ENCODE measurements around the gene PANK3.

DNA sequence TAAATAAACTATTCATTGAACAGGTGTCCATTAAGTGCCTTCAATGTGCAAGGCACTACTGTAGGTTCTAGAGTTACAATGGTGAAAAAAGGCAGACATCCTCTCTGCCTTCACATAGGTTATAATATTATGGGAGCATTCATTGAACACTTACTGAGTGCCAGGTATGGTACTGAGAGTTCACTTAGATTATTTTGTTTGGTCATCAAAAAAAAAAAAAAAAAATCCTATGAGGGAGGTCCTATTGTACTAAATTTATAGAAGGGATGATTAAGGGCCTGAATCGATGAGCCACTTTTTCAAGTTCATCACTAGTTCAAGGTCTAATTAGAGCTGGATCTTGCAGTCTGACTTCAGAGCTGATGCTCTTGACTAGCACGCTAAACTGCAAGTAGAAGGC lies 22.8 kb upstream of the PANK3 start:
- TF ChIP-seq, protein P1, sequence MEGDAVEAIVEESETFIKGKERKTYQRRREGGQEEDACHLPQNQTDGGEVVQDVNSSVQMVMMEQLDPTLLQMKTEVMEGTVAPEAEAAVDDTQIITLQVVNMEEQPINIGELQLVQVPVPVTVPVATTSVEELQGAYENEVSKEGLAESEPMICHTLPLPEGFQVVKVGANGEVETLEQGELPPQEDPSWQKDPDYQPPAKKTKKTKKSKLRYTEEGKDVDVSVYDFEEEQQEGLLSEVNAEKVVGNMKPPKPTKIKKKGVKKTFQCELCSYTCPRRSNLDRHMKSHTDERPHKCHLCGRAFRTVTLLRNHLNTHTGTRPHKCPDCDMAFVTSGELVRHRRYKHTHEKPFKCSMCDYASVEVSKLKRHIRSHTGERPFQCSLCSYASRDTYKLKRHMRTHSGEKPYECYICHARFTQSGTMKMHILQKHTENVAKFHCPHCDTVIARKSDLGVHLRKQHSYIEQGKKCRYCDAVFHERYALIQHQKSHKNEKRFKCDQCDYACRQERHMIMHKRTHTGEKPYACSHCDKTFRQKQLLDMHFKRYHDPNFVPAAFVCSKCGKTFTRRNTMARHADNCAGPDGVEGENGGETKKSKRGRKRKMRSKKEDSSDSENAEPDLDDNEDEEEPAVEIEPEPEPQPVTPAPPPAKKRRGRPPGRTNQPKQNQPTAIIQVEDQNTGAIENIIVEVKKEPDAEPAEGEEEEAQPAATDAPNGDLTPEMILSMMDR (conservative IDR thresholded peaks at IDR 0.05 in 1 of 2, IDR thresholded peaks at IDR 0.05 in 1 of 2; ENCODE audit: low read depth in 1 of 2, low read length in 2 of 2): no peak
- TF ChIP-seq EZH2 (IDR thresholded peaks at IDR 0.05; ENCODE audit: low read length, missing control alignments): no peak

Measured in fibroblast of lung (primary cell).